Stimulated activated CD4-positive, alpha-beta T cell treated with anti-CD3 and anti-CD28 coated beads, Interleukin-12 subunit alpha, Interleukin-12 subunit beta, amount 100 ng/mL, for 4 hours (primary cell): Measurements from ENCODE around the gene ZCCHC12.
"Not testable (repeated sequence)": the region's sequence is repeated elsewhere in the genome, so short reads cannot be mapped to it uniquely, and the experiment has no call there.

ENCODE experiments used
- DNase-seq: peaks from one replicate; pipeline ENCODE4 v3.0.0-alpha.2; 2020

Gene ZCCHC12

GRCh38 chrX:118823263-118824172 is at the start of gene ZCCHC12:
Gene ZCCHC12, plus strand, starts transcription at chrX:118823824. Its CDS starts 1,421 bp downstream, at chrX:118825245.
- DNase-seq = peak; percentile 19

DNA sequence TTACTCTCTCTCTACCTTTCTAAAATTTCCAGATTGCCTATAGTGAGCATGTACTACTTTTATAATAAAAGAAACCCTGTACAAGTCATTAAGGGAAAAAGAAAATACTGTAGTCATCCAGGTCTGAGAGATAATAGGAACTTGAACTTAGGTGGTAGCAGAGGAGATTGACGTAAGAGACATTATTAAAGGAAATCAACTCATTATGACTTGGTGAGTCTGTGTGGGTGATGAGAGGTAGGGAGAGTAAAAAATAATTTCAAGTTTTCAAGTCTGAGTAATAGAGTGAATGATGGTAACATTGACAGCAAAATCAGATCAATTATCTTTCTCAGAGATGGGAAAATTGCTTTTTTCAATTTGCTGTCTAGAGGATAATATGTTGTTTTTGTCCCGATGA is 44.0 kb upstream of the ZCCHC12 start:
- no peak for DNase-seq

DNA sequence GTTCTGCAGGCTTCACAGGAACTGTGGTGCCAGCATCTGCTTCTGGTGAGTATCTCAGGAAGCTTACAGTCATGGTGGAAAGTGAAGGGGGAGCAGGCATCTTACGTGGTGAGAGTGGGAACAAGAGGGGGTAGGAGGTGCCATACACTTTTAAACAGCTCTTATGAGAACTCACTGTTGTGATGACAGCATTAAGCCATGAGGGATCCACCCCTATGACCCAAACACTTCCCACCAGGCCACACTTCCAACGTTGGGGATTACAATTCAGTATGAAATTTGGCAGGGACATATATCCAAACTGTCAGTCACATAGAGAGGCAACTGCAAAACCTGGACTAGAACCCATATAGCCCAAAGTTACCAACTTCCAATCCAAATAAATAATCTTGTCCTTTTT is 43.1 kb upstream of the ZCCHC12 start:
- DNase-seq = no peak

- DNase-seq = no peak
Observed at GRCh38 chrX:118780911-118781310, 42.7 kb upstream of the ZCCHC12 start.

DNA sequence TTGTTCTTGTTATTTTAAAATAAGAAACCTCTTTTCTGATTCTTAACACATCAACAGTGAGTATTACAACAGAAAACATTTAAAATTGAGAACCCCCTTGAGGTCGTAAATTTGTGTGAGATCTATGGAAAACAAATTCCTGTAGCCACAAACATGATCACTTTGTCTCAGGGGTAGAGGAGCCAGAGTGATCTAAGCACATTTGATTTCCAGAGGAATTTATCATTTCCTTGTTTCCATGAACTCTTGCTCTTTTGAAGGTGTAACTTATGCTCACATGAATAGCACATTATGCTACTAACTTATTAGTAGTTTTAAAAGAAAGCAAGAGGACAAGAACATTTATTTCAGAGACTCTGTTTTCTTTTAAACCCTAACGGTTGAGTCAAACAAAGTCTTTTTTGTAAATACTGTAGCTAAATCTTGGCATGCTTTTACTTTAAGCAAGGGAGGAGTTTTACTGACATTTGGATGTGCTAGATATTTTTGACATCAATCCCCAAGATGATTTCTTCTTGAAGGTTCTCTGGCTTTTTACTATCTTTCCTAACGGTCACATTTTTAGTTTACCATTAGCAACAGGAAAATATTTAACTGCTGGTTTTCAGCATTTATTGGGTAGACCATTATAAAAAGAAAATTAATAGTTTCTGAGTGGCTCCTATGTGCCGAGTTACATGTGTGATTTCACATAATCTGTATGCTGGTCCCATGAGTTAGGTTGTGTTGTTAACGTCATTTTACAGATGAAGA is 27.9 kb upstream of the ZCCHC12 start:
- no peak for DNase-seq

GRCh38 chrX:118802857-118803256 is 20.8 kb upstream of the ZCCHC12 start:
- DNase-seq = no peak

DNA sequence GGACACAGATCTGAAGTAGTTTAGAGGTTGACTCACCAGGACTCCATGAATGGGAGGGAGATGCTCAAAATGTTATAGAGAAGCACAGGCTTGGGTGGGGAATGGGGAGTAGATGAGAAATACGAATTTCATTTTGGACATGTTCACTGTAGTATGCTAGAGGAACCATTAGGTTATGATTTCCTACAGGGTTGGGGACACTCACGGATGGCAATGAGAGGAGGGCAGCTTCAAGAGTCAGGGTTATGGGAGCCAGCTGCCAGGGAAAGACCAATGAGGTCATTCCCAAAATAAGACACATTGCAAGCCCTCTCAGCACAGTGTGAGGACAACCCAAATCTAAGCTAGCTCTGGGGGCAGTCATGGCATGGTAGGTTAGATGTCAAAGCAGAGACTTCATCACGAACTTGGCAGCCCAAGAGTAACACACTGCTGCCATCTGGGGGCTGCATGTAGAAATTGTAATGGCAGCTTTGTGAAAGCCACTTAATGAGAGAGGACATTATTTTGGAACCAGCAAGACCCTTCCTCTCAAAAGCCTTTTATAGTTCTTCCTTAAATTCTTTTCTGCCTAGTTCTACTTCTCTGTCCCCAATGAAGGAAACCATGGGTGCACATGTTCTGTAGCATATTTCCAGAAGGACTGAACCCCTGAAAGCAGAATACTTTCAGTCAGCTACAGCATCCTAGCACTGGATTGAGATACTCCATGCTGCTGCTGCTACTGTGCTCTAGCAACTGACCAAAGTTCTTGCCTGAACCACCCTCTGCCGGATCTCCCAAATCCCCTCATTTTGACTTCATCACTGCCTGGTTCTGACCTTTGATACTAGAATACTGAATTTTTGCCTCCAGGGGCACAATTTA is 16.2 kb upstream of the ZCCHC12 start:
- peak; percentile 22 for DNase-seq

DNA sequence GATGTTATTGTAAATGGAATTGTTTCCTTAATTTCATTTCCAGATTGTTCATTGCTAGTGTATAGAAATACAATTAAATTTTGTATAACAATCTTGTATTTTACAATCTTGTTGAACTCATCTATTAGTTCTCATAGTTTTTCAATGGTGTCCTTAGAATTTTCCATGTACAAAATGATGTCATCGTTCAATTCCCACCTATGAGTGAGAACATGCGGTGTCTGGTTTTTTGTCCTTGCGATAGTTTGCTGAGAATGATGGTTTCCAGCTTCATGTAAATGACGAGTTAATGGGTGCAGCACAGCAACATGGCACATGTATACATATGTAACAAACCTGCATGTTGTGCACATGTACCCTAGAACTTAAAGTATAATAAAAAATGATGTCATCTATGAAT is 6.4 kb upstream of the ZCCHC12 start:
- DNase-seq = not testable (repeated sequence)

DNA sequence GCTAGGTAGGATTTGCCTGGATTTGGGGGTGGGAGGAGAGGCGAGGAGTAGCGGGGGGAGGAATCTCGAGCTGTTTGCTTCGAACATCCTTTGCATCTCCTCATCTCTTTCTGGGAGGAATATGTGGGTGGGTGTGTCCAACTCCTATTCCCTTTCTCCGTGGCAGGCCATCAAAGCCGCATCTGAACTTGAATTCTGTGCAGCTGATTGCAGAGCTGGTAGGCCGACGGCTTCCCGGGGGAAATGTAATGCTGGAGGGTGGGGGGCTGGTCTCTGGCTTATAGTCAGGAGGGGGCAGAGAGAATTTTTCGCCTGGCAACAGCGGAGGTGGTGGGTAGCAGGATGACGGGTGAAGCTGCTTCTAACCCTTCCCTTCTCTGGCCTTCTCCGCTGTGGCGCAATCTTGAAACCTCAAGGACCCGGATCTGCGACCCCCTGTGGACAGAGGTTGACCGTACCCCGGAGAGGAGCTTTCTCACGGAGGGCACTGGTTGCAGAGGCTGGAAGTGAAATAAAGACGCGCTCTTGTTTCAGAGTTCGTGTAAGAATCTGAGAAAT is 628 bp downstream of the ZCCHC12 start:
- no peak for DNase-seq

- no peak for DNase-seq
Observed at GRCh38 chrX:118825227-118825626, 1.6 kb downstream of the ZCCHC12 start.

GRCh38 chrX:118839334-118839958 is 15.8 kb downstream of the ZCCHC12 start:
- peak; percentile 65 for DNase-seq

DNA sequence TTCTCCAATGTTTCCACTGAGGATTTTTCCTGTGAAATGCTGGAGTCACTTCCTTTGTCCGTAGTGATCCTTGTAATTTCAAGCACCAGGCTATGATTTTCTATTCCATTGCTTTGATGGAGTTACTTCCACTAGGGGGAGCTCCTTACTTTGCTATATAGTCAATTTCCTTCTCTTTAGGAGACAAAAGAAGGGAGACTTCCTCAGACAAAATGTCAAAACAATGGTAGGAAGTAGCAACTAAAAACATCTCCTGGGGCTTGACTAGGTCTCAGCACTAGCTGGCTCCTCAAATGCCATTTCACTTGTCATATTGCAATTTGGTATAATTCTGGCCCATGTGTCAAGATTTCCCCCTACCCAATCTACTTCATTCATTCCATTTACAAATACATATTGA is 24.1 kb downstream of the ZCCHC12 start:
- DNase-seq = no peak

DNA sequence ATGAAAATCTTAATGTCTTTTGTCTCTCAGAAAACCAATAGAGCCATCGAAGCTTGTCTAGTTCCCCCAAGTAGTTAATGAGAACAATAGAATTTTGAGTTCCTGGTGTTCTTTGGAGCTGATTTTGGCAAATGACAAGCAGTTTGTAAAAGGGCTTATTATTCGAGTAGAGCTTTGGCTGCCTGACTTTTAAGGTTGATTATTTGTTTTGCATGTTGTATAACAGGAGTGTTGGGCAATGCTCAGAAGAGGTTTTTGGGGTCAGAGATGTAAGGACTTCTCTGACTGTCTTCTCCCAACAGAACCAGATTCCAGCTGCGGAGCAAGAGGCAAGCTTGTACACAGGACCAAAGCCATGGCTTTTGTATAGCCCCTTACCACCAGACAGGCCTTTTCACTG is 30.0 kb downstream of the ZCCHC12 start:
- DNase-seq = no peak

DNA sequence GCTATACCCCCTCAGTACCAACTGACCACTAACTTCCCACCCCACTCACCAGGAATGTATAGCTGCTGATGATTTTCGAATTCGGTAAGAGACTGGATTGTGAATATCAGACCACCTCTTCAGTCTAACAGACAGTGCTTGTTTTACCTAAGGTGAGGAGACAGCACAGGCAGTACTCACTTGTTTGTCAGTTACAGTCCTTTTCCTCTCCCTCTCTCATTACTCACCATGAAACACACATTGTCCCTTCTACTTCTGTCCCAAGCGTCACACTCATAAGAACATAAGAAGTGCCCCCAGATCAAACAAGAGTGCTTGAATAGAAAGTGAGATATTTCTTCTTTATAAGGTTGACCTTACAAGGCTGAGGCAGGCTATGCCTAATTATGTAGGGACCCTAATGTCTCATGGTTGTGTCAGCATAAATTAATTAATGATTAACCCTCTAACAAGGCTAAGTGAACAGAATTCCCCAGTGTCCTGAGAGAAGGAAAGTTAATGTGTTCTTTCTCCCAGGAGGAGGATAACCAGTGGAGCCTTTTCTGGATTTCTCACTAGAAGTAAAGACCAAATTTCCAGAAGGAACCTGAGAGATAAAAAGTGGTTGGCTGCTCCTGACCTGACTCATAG is 32.2 kb downstream of the ZCCHC12 start:
- no peak for DNase-seq

GRCh38 chrX:118857006-118857405 is 33.4 kb downstream of the ZCCHC12 start:
- no peak for DNase-seq

GRCh38 chrX:118861338-118861737 is 37.7 kb downstream of the ZCCHC12 start:
- DNase-seq = no peak

- DNase-seq = no peak
Observed at GRCh38 chrX:118862091-118862490, 38.5 kb downstream of the ZCCHC12 start.

DNA sequence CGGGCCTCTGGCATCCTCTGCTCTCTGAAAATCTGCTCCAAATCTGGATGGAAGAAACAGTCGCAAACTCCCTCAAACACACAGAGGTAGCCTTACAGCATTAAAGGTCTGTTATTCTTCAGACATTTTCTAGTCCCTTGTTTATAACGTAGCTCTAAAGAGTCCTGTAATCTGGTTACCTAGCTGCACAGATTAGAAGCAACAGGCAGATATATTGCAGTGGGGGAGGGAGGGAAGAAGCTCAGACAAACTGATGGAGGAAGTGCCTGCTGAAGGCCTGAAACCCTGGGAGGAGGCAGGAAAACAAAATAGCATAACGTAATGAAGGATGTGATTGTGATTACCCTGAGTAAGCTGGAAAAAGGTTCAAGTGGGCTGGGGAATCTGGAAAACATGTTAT is 39.4 kb downstream of the ZCCHC12 start:
- DNase-seq = no peak

- DNase-seq = no peak
Observed at GRCh38 chrX:118864063-118864635, 40.5 kb downstream of the ZCCHC12 start.

GRCh38 chrX:118865231-118865630 is 41.6 kb downstream of the ZCCHC12 start:
- DNase-seq = no peak

- DNase-seq = no peak
Observed at GRCh38 chrX:118867251-118867650, 43.6 kb downstream of the ZCCHC12 start.
